NCI-H2029 treated with DMSO at 0.1 percent for 48 hours (cell line): ENCODE results near the gene AP4M1.

Experiments used
- DNase-seq: peaks from one replicate; lab custom pipeline; 2025; lab: John Stamatoyannopoulos, UW

The AP4M1 gene, protein sequence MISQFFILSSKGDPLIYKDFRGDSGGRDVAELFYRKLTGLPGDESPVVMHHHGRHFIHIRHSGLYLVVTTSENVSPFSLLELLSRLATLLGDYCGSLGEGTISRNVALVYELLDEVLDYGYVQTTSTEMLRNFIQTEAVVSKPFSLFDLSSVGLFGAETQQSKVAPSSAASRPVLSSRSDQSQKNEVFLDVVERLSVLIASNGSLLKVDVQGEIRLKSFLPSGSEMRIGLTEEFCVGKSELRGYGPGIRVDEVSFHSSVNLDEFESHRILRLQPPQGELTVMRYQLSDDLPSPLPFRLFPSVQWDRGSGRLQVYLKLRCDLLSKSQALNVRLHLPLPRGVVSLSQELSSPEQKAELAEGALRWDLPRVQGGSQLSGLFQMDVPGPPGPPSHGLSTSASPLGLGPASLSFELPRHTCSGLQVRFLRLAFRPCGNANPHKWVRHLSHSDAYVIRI

DNA sequence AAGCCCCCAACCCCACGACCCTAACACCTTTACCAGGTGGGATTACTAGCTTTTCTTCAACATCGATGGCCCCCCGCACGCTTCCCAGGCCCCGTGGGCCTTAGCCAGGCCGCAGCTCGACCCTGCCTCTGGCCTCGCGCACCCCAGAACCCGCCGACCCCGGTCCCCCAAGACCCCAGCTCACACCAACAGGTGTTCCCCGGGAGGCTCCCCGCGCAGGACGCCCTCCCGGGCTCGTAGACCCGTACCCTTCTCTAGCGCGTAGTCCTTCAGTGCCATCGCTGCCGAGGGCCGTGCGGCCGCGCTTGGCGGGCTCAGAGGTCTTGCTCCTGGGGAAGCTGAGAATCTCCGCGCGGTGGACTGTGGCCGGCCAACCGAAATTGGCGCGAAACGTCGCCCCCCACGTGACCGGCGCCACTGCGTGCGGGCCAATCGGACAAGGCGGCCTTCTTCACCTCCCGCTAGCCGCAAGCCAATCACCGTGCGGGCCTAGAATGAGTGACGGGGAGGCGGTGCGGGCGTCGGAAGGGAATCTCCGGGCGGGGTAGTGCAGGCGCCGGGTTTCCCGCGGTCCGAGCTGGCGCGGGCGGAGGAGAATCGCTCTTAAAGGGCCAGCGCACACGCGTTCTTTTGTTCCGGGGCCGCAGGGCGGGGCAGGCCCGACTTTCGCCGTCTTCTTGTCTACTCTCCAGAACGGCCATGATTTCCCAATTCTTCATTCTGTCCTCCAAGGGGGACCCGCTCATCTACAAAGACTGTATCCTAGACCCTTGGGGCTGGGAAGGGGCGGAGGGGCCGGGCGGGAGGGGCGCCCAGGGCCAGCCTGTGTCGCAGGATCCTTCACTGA, at the start of gene AP4M1, which contains the start of gene MCM7:
Gene AP4M1, plus strand, starts transcription at position 628 of the 847 bp plus-strand sequence. Its CDS starts 72 bp downstream, at position 700.
Gene MCM7, minus strand, starts transcription at position 382 of the 847 bp plus-strand sequence. Its CDS starts 103 bp downstream, at position 279.
- peak; percentile 94 for DNase-seq

- peak; percentile 56 for DNase-seq
Observed at GRCh38 chr7:100053215-100053614, 48.2 kb upstream of the AP4M1 start.

DNA sequence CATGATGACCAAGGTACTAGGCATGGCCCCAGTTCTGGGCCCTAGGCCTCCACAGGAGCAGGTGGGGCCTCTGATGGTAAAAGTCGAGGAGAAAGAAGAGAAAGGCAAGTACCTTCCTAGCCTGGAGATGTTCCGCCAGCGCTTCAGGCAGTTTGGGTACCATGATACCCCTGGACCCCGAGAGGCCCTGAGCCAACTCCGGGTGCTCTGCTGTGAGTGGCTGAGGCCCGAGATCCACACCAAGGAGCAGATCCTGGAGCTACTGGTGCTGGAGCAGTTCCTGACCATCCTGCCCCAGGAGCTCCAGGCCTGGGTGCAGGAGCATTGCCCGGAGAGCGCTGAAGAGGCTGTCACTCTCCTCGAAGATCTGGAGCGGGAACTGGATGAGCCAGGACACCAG, 44.4 kb upstream of the AP4M1 start:
- no peak for DNase-seq

DNA sequence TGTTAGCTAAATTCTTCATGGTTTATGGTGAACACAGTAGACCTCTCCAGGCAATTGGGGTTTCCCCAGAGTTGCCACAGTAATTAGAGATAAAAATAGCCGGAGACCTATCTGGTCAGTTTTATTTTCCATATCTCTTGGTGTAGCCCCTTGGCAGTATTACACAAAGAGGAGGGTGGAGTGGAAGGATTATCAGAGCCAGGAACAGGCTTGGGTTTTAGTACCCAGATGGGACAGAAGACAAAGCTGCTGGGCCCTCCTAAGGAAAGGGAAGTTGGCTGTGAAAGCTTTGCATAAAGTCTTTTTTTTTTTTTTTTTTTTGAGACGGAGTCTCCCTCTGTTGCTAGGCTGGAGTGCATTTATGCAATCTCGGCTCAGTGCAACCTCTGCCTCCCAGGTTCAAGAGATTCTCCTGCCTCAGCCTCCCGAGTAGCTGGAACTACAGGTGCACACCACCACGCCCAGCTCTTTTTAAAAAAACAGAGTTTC, 42.1 kb upstream of the AP4M1 start:
- DNase-seq = no peak

- no peak for DNase-seq
Observed at GRCh38 chr7:100061518-100062193, 39.8 kb upstream of the AP4M1 start.

DNA sequence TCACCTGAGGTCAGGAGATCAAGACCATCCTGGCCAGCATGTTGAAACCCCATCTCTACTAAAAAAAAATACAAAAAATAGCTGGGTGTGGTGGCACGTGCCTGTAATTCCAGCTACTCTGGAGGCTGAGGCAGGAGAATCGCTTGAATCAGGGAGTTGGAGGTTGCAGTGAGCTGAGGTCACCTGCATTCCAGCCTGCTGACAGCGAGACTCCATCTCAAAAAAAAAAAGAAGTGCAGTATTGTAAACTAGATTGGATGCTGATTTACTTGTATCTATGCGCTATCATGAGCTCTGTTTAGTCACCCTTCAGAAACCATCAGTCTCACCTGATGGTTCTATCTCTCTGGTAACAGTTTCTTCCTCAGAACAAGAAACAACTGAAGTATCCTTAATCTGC, 38.1 kb upstream of the AP4M1 start:
- no peak for DNase-seq

DNA sequence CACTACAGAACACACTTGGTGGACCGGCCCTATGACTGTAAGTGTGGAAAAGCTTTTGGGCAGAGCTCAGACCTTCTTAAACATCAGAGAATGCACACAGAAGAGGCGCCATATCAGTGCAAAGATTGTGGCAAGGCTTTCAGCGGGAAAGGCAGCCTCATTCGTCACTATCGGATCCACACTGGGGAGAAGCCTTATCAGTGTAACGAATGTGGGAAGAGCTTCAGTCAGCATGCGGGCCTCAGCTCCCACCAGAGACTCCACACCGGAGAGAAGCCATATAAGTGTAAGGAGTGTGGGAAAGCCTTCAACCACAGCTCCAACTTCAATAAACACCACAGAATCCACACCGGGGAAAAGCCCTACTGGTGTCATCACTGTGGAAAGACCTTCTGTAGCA, 37.3 kb upstream of the AP4M1 start:
- DNase-seq = no peak

DNA sequence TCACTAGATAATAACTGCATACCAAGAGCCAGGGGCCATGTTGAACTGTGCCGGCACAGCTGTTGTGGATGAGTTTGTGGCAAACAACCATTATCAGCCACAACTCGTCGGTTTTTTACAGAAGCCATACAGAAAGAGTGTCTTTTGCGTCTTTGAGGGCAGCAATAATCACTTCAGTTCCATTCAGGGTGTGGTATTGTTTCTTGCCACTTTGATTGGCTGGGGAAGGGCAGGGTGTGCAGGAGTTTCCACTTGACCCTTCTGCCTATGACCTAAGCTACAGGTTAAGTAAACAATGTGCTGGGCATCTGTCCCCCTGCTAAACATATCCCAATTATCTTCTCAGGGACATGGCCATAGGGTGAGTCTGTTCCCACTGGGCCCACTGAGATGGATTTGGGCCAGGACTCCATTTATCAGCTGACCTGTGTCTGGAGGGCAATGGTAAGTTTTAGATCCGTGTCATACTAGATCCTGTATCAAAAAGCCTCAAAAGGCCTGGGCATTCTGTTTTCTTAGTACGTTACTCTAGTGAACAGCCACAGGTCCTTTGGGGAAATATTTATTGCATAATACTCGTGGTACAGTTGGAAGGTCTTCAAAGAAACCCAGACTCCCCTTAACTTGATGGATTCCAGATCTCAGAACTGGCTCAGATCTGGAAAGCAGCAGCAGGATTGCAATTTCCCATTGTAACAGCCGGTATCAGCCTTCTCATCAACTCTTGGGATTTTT, 35.8 kb upstream of the AP4M1 start:
- no peak for DNase-seq

GRCh38 chr7:100066953-100067352, 34.5 kb upstream of the AP4M1 start:
- DNase-seq = no peak

- no peak for DNase-seq
Observed at GRCh38 chr7:100069991-100070390, 31.5 kb upstream of the AP4M1 start.

- DNase-seq = no peak
Observed at GRCh38 chr7:100071018-100071723, 30.3 kb upstream of the AP4M1 start.

GRCh38 chr7:100072462-100072861, 29.0 kb upstream of the AP4M1 start:
- DNase-seq = no peak

DNA sequence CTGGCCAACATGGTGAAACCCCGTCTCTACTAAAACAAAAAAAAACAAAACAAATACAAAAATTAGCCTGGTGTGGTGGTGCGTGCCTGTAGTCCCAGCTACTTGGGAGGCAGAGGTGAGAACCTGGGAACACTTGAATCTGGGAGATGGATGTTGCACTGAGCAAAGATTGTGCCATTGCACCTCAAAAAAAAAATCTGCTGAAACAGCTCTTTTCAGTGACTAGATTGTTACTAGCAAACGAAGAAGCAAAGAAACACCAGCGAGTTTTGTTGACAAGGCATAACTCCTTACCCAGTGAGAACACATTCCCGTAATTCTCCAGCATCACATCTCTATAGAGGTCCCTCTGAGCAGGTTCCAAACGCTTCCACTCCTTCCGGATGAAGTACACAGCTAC, 26.6 kb upstream of the AP4M1 start:
- DNase-seq = no peak

GRCh38 chr7:100075418-100075817, 26.0 kb upstream of the AP4M1 start:
- no peak for DNase-seq

- no peak for DNase-seq
Observed at GRCh38 chr7:100077205-100077604, 24.2 kb upstream of the AP4M1 start.

DNA sequence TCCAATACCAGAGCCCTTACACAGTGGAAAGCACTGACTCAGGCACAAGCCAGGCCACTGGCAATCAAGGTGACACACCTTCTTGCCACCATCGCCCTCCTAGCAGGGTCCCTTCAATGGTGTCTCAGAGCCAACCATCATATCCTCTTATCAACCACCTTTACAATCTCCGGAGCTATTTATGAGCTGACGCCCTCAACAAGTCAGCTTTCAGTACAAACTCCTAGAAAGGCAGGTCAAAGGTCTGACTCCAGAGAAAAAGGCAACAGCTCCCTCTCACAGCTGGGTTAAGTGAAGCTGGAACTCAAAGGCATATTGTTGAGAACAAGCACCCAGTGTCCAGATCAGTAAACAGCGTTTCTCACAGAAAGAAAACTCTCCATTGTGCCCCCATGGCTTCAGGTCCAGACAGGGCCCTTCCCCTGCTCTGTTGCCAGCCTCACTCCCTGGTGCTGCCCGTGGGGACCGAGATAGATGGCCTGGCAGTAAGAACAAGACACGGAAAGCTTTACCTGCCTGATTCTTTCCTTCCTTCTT, 22.4 kb upstream of the AP4M1 start:
- DNase-seq = no peak

- DNase-seq = peak; percentile 75
Observed at GRCh38 chr7:100080907-100081534, 20.4 kb upstream of the AP4M1 start.

GRCh38 chr7:100081535-100082102, 19.8 kb upstream of the AP4M1 start, which contains the start of gene ZNF3:
TSS of gene ZNF3 (minus strand) at chr7:100081723. CDS start at chr7:100077357, 4,366 bp downstream.
- peak; percentile 94 for DNase-seq

- DNase-seq = no peak
Observed at GRCh38 chr7:100082978-100083377, 18.5 kb upstream of the AP4M1 start.
